Adipose tissue (tissue), 3 donors: ENCODE measurements around the gene AOX1. TPM values are rescaled to one million over a fixed set of nuclear protein-coding genes. Genes with fewer than 3 reads are reported as not detected.
A peak's percentile ranks its signal among the peaks of the same experiment; 100 is the strongest.

Experiments used
- H3K27ac ChIP-seq: one replicate; pipeline ENCODE4 v1.5.1; 2013; ENCODE audit warnings: low read depth, low read length
- WGBS, 3 donors: extraction: QIAGEN DNeasy Blood & Tissue Kit; methylation state at CpG; one replicate each; pipeline ENCODE4 v1.1.7; 2013; 5-methylcytosine and 5-hydroxymethylcytosine counted together
- polyA plus RNA-seq, 3 donors: library from polyadenylated mRNA; stranded (reverse); fragments of 200-250 nt; gene quantifications; one replicate each; pipeline ENCODE4 v1.2.3, GENCODE V29; 2013
- donor health status: healthy with polysubstance abuse.
- donor health status: Bipolar disorder and iron deficiency.
- donor health status: healthy.

AOX1 gene
- polyA plus RNA-seq, 3 donors = 85.6 to 181 (median 90.9) TPM

GRCh38 chr2:200654823-200655222 is 69.0 kb downstream of the AOX1 start:
- 50 to 92% (median 90%) methylated on average over 3 of the region's 3 CpGs for WGBS, 3 donors
- H3K27ac ChIP-seq = no peak overlapping the region

- no peak overlapping the region for H3K27ac ChIP-seq
- WGBS, 3 donors = 43 to 63% (median 50%) methylated on average over 3 of the region's 3 CpGs
Observed at GRCh38 chr2:200655918-200656580, 70.2 kb downstream of the AOX1 start.

GRCh38 chr2:200658278-200658864 is 72.6 kb downstream of the AOX1 start:
- no peak overlapping the region for H3K27ac ChIP-seq
- 46 to 86% (median 74%) methylated on average over 5 of the region's 5 CpGs for WGBS, 3 donors

- WGBS, 3 donors = 39 to 71% (median 70%) methylated on average over 4 of the region's 4 CpGs
- H3K27ac ChIP-seq = no peak overlapping the region
Observed at GRCh38 chr2:200659410-200659809, 73.6 kb downstream of the AOX1 start.

GRCh38 chr2:200661477-200661876 is 75.7 kb downstream of the AOX1 start:
- H3K27ac ChIP-seq = no peak overlapping the region
- 37 to 84% (median 69%) methylated on average over 1 of the region's 1 CpG for WGBS, 3 donors

GRCh38 chr2:200662727-200663126 is 76.9 kb downstream of the AOX1 start:
- WGBS, 3 donors = 57 to 84% (median 60%) methylated on average over 7 of the region's 7 CpGs
- H3K27ac ChIP-seq = no peak overlapping the region

- WGBS, 3 donors = 86 to 89% (median 86%) methylated on average over 6 of the region's 6 CpGs
- H3K27ac ChIP-seq = no peak overlapping the region
Observed at GRCh38 chr2:200664770-200665494, 79.1 kb downstream of the AOX1 start.

GRCh38 chr2:200665626-200666453 is 80.0 kb downstream of the AOX1 start:
- no peak overlapping the region for H3K27ac ChIP-seq
- 84 to 90% (median 85%) methylated on average over 2 of the region's 2 CpGs for WGBS, 3 donors

- H3K27ac ChIP-seq = no peak overlapping the region
- 45 to 74% (median 62%) methylated on average over 3 of the region's 3 CpGs for WGBS, 3 donors
Observed at GRCh38 chr2:200667413-200667812, 81.6 kb downstream of the AOX1 start.

GRCh38 chr2:200668478-200668877 is 82.7 kb downstream of the AOX1 start:
- WGBS, 3 donors = 59 to 85% (median 69%) methylated on average over 3 of the region's 3 CpGs

GRCh38 chr2:200669308-200669707 is 83.5 kb downstream of the AOX1 start:
- H3K27ac ChIP-seq = no peak overlapping the region
- WGBS, 3 donors = 86 to 90% (median 89%) methylated on average over 9 of the region's 9 CpGs

More at GRCh38 chr2:200668478-200668877, 82.7 kb downstream of the AOX1 start:
- H3K27ac ChIP-seq = no peak overlapping the region

GRCh38 chr2:200670313-200670712 is 84.5 kb downstream of the AOX1 start:
- WGBS, 3 donors = 62 to 73% (median 64%) methylated on average over 4 of the region's 4 CpGs
- H3K27ac ChIP-seq = no peak overlapping the region

- no peak overlapping the region for H3K27ac ChIP-seq
- 73 to 87% (median 81%) methylated on average over 1 of the region's 1 CpG for WGBS, 3 donors
Observed at GRCh38 chr2:200670751-200671150, 84.9 kb downstream of the AOX1 start.

GRCh38 chr2:200673191-200673590 is 87.4 kb downstream of the AOX1 start:
- 73 to 78% (median 75%) methylated on average over 5 of the region's 5 CpGs for WGBS, 3 donors

GRCh38 chr2:200674837-200675236 is 89.0 kb downstream of the AOX1 start:
- 74 to 89% (median 87%) methylated on average over 7 of the region's 7 CpGs for WGBS, 3 donors
- peak overlapping the region; percentile 17 for H3K27ac ChIP-seq

More at GRCh38 chr2:200673191-200673590, 87.4 kb downstream of the AOX1 start:
- H3K27ac ChIP-seq = no peak overlapping the region

GRCh38 chr2:200677171-200677570 is 91.4 kb downstream of the AOX1 start:
- H3K27ac ChIP-seq = no peak overlapping the region
- 77 to 81% (median 79%) methylated on average over 2 of the region's 2 CpGs for WGBS, 3 donors

- 21 to 48% (median 38%) methylated on average over 11 of the region's 11 CpGs for WGBS, 3 donors
- H3K27ac ChIP-seq = peak overlapping the region; percentile 24
Observed at GRCh38 chr2:200677721-200678532, 92.1 kb downstream of the AOX1 start.

- H3K27ac ChIP-seq = no peak overlapping the region
Observed at GRCh38 chr2:200679127-200679526, 93.3 kb downstream of the AOX1 start.

More at GRCh38 chr2:200679127-200679526, 93.3 kb downstream of the AOX1 start:
- 83 to 87% (median 87%) methylated on average over 5 of the region's 5 CpGs for WGBS, 3 donors
